Astrocyte (in vitro differentiated cells and primary cell): ENCODE data around the gene ZSCAN22. TPM values are rescaled to one million over a fixed set of nuclear protein-coding genes. Genes with fewer than 3 reads are reported as not detected.

Source experiments
- DNase-seq: peaks from one replicate; pipeline ENCODE4 v3.0.0-alpha.2; 2010; ENCODE audit warnings: low read depth
- FAIRE-seq: peaks from 2 replicates; lab custom pipeline; 2011; peaks lifted over from hg19 to GRCh38; lab: Jason Lieb, UNC
- H2AFZ ChIP-seq: 2 replicates; pipeline ENCODE4 v1.6.0; 2012; ENCODE audit warnings: low read depth, low read length, inconsistent platforms
- H3K27ac ChIP-seq: 2 replicates; pipeline ENCODE4 v1.5.1; 2011; ENCODE audit warnings: low read depth, low read length, inconsistent platforms
- H3K27me3 ChIP-seq: 2 replicates; pipeline ENCODE4 v1.6.0; 2011; ENCODE audit warnings: low read length, inconsistent platforms; ENCODE audit not compliant: insufficient read depth
- H3K36me3 ChIP-seq: 2 replicates; pipeline ENCODE4 v1.5.1; 2011; ENCODE audit warnings: low read length, inconsistent platforms; ENCODE audit not compliant: insufficient read depth
- H3K4me1 ChIP-seq: 2 replicates; pipeline ENCODE4 v1.5.1; 2011; ENCODE audit warnings: low read length, inconsistent platforms; ENCODE audit not compliant: insufficient read depth
- H3K4me2 ChIP-seq: 2 replicates; pipeline ENCODE4 v1.6.0; 2012; ENCODE audit warnings: low read length, inconsistent platforms
- H3K4me3 ChIP-seq: 2 replicates; pipeline ENCODE4 v1.5.1; 2011; ENCODE audit warnings: low read depth, mild to moderate bottlenecking, low read length, inconsistent platforms; ENCODE audit not compliant: insufficient read depth
- H3K79me2 ChIP-seq: 2 replicates; pipeline ENCODE4 v1.6.0; 2012; ENCODE audit warnings: mild to moderate bottlenecking, low read length, inconsistent platforms; ENCODE audit not compliant: insufficient read depth
- H3K9ac ChIP-seq: 2 replicates; pipeline ENCODE4 v1.6.0; 2012; ENCODE audit warnings: mild to moderate bottlenecking, low read length, inconsistent platforms
- H3K9me3 ChIP-seq: 2 replicates; pipeline ENCODE4 v1.5.1; 2012; ENCODE audit warnings: low read depth, mild to moderate bottlenecking, low read length, inconsistent platforms; ENCODE audit not compliant: insufficient read depth
- H4K20me1 ChIP-seq: 2 replicates; pipeline ENCODE4 v1.6.0; 2012; ENCODE audit warnings: low read length, inconsistent platforms; ENCODE audit not compliant: insufficient read depth
- H3K27ac Mint-ChIP-seq: one replicate; pipeline ENCODE4 v1.8.0; 2021; ENCODE audit warnings: mild to moderate bottlenecking, mixed read lengths; ENCODE audit not compliant: unreplicated experiment
- H3K27me3 Mint-ChIP-seq: one replicate; pipeline ENCODE4 v1.8.0; 2021; ENCODE audit warnings: low read depth, mixed read lengths; ENCODE audit not compliant: unreplicated experiment
- H3K36me3 Mint-ChIP-seq: one replicate; pipeline ENCODE4 v1.8.0; 2021; ENCODE audit warnings: low read depth, mixed read lengths; ENCODE audit not compliant: unreplicated experiment
- H3K4me1 Mint-ChIP-seq: one replicate; pipeline ENCODE4 v1.8.0; 2021; ENCODE audit warnings: low read depth, mixed read lengths; ENCODE audit not compliant: unreplicated experiment
- H3K4me3 Mint-ChIP-seq: one replicate; pipeline ENCODE4 v1.8.0; 2021; ENCODE audit warnings: mild to moderate bottlenecking, moderate library complexity, mixed read lengths; ENCODE audit not compliant: unreplicated experiment
- H3K9me3 Mint-ChIP-seq: one replicate; pipeline ENCODE4 v1.8.0; 2021; ENCODE audit warnings: mild to moderate bottlenecking, mixed read lengths; ENCODE audit not compliant: unreplicated experiment
- EZH2 ChIP-seq: IDR thresholded peaks from 2 replicates; pipeline ENCODE4 v1.6.1; 2012; ENCODE audit warnings: mild to moderate bottlenecking, low read length, inconsistent platforms; ENCODE audit not compliant: insufficient read depth
- total RNA-seq: library from RNA; stranded (reverse); gene quantifications from 2 replicates; pipeline ENCODE4 v1.2.1, GENCODE V29; 2021
- TF ChIP-seq, protein P1 (sequence below): IDR thresholded peaks from 2 replicates; pipeline ENCODE4 v1.5.1; 2011; ENCODE audit warnings: low read depth, mild to moderate bottlenecking, inconsistent platforms, low read length, moderate library complexity; ENCODE audit not compliant: insufficient read depth

The ZSCAN22 gene
- total RNA-seq, 1 donor from 2014 or later, result 3.1 TPM

DNA sequence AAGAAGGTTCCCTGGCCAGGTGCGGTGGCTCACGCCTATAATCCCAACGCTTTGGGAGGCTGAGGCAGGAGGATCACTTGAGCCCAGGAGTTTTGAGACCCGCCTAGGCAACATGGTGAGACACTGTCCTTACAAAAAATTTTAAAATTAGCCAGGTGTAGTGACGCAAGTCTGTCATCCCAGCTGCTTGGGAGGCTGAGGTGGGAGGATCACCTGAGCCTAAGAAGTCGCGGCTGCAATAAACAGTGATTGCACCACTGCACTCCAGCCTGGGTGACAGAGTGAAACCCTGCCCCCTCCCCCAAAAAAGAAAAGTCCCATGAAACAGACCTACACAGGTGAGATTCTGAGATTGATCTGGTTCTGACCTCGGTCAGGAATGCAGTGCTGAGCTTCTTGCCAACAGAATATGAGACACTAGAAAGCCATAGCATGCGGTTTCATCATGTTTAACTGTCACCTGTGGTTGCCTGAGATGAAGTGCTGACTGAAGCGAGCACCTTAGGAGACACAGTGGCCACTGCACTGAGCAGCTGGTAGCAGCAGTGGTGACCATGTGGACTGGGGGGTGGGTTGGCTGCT is 28.5 kb downstream of the ZSCAN22 start:
- DNase-seq (no peak), FAIRE-seq (no peak)
- Histone ChIP-seq H3K27me3 (no peaks in the 10 kb centered on the region), H4K20me1 (no peaks in the 10 kb centered on the region), H3K9me3 (peaks cover 13% of the 10 kb centered on the region), H3K79me2 (no peaks in the 10 kb centered on the region), H3K4me3 (no peak overlapping the region), H3K36me3 (no peaks in the 10 kb centered on the region), H3K9ac (no peak overlapping the region), H3K27ac (no peak overlapping the region), H2AFZ (no peak overlapping the region), H3K4me2 (no peak overlapping the region), H3K4me1 (peaks cover under 1% of the 10 kb centered on the region)
- Mint-ChIP-seq H3K4me1 (peaks cover 2% of the 10 kb centered on the region), H3K27ac (no peak overlapping the region), H3K36me3 (peaks cover 7% of the 10 kb centered on the region), H3K4me3 (no peak overlapping the region), H3K9me3 (no peaks in the 10 kb centered on the region), H3K27me3 (no peaks in the 10 kb centered on the region)
- TF ChIP-seq, protein P1, sequence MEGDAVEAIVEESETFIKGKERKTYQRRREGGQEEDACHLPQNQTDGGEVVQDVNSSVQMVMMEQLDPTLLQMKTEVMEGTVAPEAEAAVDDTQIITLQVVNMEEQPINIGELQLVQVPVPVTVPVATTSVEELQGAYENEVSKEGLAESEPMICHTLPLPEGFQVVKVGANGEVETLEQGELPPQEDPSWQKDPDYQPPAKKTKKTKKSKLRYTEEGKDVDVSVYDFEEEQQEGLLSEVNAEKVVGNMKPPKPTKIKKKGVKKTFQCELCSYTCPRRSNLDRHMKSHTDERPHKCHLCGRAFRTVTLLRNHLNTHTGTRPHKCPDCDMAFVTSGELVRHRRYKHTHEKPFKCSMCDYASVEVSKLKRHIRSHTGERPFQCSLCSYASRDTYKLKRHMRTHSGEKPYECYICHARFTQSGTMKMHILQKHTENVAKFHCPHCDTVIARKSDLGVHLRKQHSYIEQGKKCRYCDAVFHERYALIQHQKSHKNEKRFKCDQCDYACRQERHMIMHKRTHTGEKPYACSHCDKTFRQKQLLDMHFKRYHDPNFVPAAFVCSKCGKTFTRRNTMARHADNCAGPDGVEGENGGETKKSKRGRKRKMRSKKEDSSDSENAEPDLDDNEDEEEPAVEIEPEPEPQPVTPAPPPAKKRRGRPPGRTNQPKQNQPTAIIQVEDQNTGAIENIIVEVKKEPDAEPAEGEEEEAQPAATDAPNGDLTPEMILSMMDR, result no peak
- no peak for TF ChIP-seq EZH2

DNA sequence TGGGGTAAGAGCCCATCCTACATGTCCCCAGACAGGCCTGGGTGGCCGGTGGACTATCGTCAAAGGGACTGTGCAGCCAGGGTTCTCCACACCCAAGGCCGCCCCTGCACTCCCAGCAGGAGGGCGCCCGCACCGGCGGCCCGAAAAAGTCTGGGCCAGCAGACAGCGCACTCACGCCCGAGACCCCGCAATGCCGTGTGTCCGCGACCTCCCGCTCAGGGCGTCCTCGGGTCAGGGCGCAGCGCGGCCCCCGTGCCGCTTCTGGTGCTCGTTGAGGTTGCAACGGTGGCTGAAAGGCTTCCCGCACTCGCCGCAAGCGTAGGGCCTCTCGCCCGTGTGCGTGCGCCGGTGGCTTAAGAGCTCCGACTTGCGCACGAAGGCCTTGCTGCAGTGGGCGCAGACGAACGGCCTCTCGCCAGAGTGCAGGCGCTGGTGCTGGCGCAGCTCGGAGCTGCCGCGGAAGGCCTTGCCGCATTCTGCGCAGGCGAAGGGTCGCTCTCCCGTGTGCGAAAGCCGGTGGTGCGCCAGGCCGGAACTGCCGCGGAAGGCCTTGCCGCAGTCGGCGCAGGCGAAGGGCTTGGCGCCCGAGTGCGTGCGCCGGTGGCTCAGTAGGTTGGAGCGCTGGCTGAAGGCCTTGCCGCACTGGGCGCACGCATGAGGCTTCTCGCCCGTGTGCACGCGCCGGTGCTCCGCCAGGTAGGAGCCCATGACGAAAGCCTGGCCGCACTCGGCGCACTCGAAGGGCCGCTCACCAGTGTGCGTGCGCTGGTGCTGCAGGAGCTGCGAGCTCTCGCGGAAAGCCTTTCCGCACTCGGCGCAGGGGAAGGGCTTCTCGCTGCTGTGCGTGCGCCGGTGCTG is 29.3 kb downstream of the ZSCAN22 start:
- Histone ChIP-seq H3K4me1 (no peaks in the 10 kb centered on the region), H3K4me2 (peak overlapping the region; percentile 33), H2AFZ (no peak overlapping the region), H3K27ac (no peak overlapping the region), H3K79me2 (no peaks in the 10 kb centered on the region), H3K9me3 (peaks cover 13% of the 10 kb centered on the region), H3K36me3 (no peaks in the 10 kb centered on the region), H3K4me3 (no peak overlapping the region), H3K9ac (no peak overlapping the region), H4K20me1 (no peaks in the 10 kb centered on the region), H3K27me3 (no peaks in the 10 kb centered on the region)
- Mint-ChIP-seq H3K4me1 (peaks cover 2% of the 10 kb centered on the region), H3K27ac (no peak overlapping the region), H3K36me3 (peaks cover 5% of the 10 kb centered on the region), H3K9me3 (no peaks in the 10 kb centered on the region), H3K27me3 (no peaks in the 10 kb centered on the region), H3K4me3 (no peak overlapping the region)
- no peak for DNase-seq
- TF ChIP-seq, protein P1, result no peak
- TF ChIP-seq EZH2, result peak; percentile 63
- no peak for FAIRE-seq
